OCI-LY1 (cell line): ENCODE data around the gene CAMTA2.

Experiments
- H2AFZ ChIP-seq: fragments of 200-600 bp; sonication (generic), shearing (Covaris generic); 2 replicates; pipeline ENCODE4 v1.6.0; 2014; ENCODE audit warnings: antibody characterized with exemption, mild to moderate bottlenecking, low read length
- H3F3A ChIP-seq: fragments of 200-600 bp; sonication (generic), shearing (Covaris generic); 2 replicates; pipeline ENCODE4 v1.6.0; 2014; ENCODE audit warnings: mild to moderate bottlenecking, antibody characterized with exemption, low read length, moderate library complexity; ENCODE audit not compliant: insufficient read depth
- H3K27ac ChIP-seq: fragments of 200-600 bp; sonication (generic); 2 replicates; pipeline ENCODE4 v1.5.1; 2014; ENCODE audit warnings: low read length, mixed run types, mild to moderate bottlenecking, low read depth; ENCODE audit not compliant: poor library complexity, severe bottlenecking
- H3K27me3 ChIP-seq: fragments of 200-600 bp; sonication (generic); 2 replicates; pipeline ENCODE4 v1.6.0; 2014; ENCODE audit warnings: antibody characterized with exemption, mild to moderate bottlenecking, low read length, moderate library complexity; ENCODE audit not compliant: insufficient read depth
- H3K36me3 ChIP-seq: fragments of 200-600 bp; sonication (generic); 2 replicates; pipeline ENCODE4 v1.6.1; 2014; ENCODE audit warnings: mild to moderate bottlenecking, antibody characterized with exemption, low read length, moderate library complexity, mixed read lengths; ENCODE audit not compliant: insufficient read depth
- H3K4me1 ChIP-seq: fragments of 200-600 bp; sonication (generic); 2 replicates; pipeline ENCODE4 v1.5.1; 2014; ENCODE audit warnings: mild to moderate bottlenecking, low read length, moderate library complexity; ENCODE audit not compliant: insufficient read depth, severe bottlenecking
- H3K4me2 ChIP-seq: fragments of 200-600 bp; sonication (generic), shearing (Covaris generic); 2 replicates; pipeline ENCODE4 v1.6.1; 2014; ENCODE audit warnings: low read length
- H3K4me3 ChIP-seq: fragments of 200-600 bp; sonication (generic); 2 replicates; pipeline ENCODE4 v1.5.1; 2014; ENCODE audit warnings: low read length, low read depth, mild to moderate bottlenecking, mixed read lengths; ENCODE audit not compliant: poor library complexity, severe bottlenecking
- H3K79me2 ChIP-seq: fragments of 200-600 bp; shearing (Covaris generic); 2 replicates; pipeline ENCODE4 v1.6.1; 2016; ENCODE audit warnings: mixed run types, low read length, mixed read lengths; ENCODE audit not compliant: insufficient read depth
- H3K9ac ChIP-seq: fragments of 200-600 bp; sonication (generic), shearing (Covaris generic); 2 replicates; pipeline ENCODE4 v1.6.1; 2014; ENCODE audit warnings: mild to moderate bottlenecking, low read length, mixed read lengths
- H3K9me2 ChIP-seq: fragments of 200-600 bp; sonication (generic), shearing (Covaris generic); 2 replicates; pipeline ENCODE4 v1.6.1; 2014; ENCODE audit warnings: low read depth, mild to moderate bottlenecking, low read length, mixed read lengths
- H3K9me3 ChIP-seq: fragments of 200-600 bp; shearing (Covaris generic); 2 replicates; pipeline ENCODE4 v1.6.1; 2014; ENCODE audit warnings: low read length, mixed read lengths
- H4K20me1 ChIP-seq: fragments of 200-600 bp; sonication (generic), shearing (Covaris generic); 2 replicates; pipeline ENCODE4 v1.6.0; 2016; ENCODE audit warnings: mild to moderate bottlenecking, low read length; ENCODE audit not compliant: insufficient read depth
- EZH2 ChIP-seq: fragments of 200-600 bp; sonication (generic), shearing (Covaris generic); IDR thresholded peaks from 2 replicates; pipeline ENCODE4 v1.8.0; 2017; ENCODE audit warnings: borderline replicate concordance, mixed run types, mild to moderate bottlenecking, antibody characterized with exemption, low read length, moderate library complexity, mixed read lengths
- TF ChIP-seq, protein P1 (sequence below): fragments of 200-600 bp; sonication (generic), shearing (Covaris generic); IDR thresholded peaks from 2 replicates; pipeline ENCODE4 v1.5.1; 2017; ENCODE audit warnings: mild to moderate bottlenecking, antibody characterized with exemption, low read length, moderate library complexity, mixed read lengths

CAMTA2 gene

DNA sequence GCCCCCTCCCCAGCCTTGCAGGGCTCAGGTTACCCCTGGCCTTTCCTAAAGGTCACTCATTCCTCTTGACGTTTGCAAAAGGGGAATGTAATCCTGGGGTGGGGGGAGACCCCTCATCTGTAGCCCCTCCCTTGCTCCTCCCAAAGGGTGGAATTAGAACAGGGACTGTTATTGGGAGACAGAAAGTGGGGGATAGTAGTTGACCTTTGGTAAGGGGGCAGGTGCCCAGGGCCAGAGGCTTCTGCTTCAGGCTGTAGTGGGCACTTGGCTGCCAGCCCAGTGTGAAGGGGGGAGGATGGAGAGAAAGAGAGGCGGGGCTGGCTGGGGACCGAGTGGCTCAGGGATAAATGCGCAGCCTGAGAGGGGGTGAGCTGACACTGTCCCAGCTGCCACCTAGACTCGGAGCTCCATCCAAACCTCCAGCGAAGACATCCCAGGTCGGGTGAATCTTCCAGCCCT is 36.7 kb downstream of the CAMTA2 start, which contains the start of gene ENO3:
Gene ENO3 (plus strand): TSS at position 374 of the 459 bp plus-strand sequence. CDS start 711 bp downstream, outside the sequence.
- Histone ChIP-seq H3K79me2 (peaks cover 9% of the 10 kb centered on the region), H3K27ac (peak within 1 kb of the TSS; percentile 100), H3K27me3 (no peaks in the 10 kb centered on the region), H3K4me2 (peak within 1 kb of the TSS; percentile 94), H2AFZ (no peak within 1 kb of the TSS), H4K20me1 (no peaks in the 10 kb centered on the region), H3K9ac (peak within 1 kb of the TSS; percentile 92), H3K9me3 (no peaks in the 10 kb centered on the region), H3K4me3 (peak within 1 kb of the TSS; percentile 84), H3F3A (0 out of 2 replicates have a peak, but pooled peaks cover 3% of the 10 kb centered on the region), H3K9me2 (no peaks in the 10 kb centered on the region), H3K36me3 (peaks cover 23% of the 10 kb centered on the region), H3K4me1 (peaks cover 31% of the 10 kb centered on the region)
- TF ChIP-seq, protein P1, sequence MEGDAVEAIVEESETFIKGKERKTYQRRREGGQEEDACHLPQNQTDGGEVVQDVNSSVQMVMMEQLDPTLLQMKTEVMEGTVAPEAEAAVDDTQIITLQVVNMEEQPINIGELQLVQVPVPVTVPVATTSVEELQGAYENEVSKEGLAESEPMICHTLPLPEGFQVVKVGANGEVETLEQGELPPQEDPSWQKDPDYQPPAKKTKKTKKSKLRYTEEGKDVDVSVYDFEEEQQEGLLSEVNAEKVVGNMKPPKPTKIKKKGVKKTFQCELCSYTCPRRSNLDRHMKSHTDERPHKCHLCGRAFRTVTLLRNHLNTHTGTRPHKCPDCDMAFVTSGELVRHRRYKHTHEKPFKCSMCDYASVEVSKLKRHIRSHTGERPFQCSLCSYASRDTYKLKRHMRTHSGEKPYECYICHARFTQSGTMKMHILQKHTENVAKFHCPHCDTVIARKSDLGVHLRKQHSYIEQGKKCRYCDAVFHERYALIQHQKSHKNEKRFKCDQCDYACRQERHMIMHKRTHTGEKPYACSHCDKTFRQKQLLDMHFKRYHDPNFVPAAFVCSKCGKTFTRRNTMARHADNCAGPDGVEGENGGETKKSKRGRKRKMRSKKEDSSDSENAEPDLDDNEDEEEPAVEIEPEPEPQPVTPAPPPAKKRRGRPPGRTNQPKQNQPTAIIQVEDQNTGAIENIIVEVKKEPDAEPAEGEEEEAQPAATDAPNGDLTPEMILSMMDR: no peak
- no peak for TF ChIP-seq EZH2

DNA sequence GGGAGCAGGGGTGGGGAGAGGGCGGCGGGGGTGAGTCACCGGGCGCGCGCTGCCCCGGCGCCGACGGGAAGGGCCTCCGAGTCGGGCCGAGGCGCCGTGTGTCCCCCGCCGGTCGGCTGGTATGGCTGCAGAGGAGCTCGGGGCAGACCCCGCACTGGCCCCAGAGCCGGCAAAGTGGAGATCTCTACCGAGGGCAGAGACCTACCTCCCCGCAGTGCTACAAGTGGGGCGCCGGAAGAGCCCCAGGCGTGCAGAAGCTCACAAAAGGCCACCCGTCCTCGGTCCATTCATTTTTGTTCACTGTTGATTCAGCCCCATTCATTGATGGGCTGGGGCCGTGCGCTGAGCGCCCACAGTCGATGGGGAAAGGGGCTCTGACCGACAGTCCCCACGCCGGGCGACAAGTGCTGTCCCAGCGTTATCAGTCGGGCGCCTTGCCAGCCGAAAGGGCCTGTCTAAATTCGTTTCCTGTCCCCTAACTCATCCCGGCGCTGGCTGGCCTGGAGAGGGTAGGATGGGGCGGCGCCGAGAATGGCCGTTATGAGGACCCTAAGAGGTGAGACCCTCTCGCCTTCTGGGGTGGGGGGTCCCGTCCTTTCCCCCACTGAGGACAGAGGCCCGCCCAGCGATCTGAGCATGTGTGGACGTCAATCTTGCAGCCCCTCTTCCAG is 37.3 kb downstream of the CAMTA2 start:
- Histone ChIP-seq H3K9me2 (no peaks in the 10 kb centered on the region), H2AFZ (no peak overlapping the region), H3K4me1 (peaks cover 36% of the 10 kb centered on the region), H3K36me3 (peaks cover 29% of the 10 kb centered on the region), H3K9me3 (no peaks in the 10 kb centered on the region), H3K27me3 (no peaks in the 10 kb centered on the region), H3K4me3 (peak overlapping the region; percentile 84), H3K4me2 (peak overlapping the region; percentile 94), H3F3A (0 out of 2 replicates have a peak, but pooled peaks cover 3% of the 10 kb centered on the region), H3K79me2 (peaks cover 9% of the 10 kb centered on the region), H4K20me1 (no peaks in the 10 kb centered on the region), H3K27ac (peak overlapping the region; percentile 100), H3K9ac (peak overlapping the region; percentile 92)
- TF ChIP-seq, protein P1: no peak
- TF ChIP-seq EZH2: no peak

GRCh38 chr17:4949321-4950074 is 38.0 kb downstream of the CAMTA2 start:
- Histone ChIP-seq H3K9me3 (no peaks in the 10 kb centered on the region), H3K4me2 (peak overlapping the region; percentile 94), H3K9me2 (no peaks in the 10 kb centered on the region), H3F3A (peaks cover 9% of the 10 kb centered on the region), H3K36me3 (peaks cover 36% of the 10 kb centered on the region), H3K9ac (peak overlapping the region; percentile 92), H3K27ac (peak overlapping the region; percentile 100), H3K4me3 (peak overlapping the region; percentile 84), H3K4me1 (peaks cover 43% of the 10 kb centered on the region), H3K27me3 (no peaks in the 10 kb centered on the region), H4K20me1 (no peaks in the 10 kb centered on the region), H2AFZ (no peak overlapping the region), H3K79me2 (peaks cover 9% of the 10 kb centered on the region)
- TF ChIP-seq EZH2: no peak
- TF ChIP-seq, protein P1: no peak
